ENCODE measurements around the gene ABCC5.

Gene ABCC5

DNA sequence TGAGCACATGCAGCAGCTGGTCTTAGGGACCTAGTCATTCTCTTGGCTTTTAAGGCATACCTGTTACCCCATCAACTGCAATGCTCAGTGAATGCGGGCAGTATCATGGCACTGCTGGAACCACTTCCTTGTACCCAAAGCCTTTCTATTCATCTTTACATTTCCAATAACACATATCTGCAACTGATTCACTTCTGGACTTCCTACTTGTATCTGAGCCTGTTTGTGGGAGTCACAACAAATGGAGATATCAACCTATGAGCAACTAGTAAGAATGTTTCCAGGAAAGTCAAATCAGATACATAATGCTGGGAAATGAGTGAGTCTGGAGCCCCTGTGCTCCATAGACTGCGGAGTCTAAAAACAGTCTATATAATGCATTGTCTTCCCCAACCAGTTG, 71.6 kb downstream of the ABCC5 start:
- H3K36me3 ChIP-seq (ENCODE audit: control insufficient read depth, insufficient read depth, low read length): peaks cover 86% of the 10 kb centered on the region
- 100% methylated on average over 1 to 2 of the region's 2 CpGs for WGBS, 2 experiments (ENCODE audit: insufficient coverage in 2 of 2)
- H3K4me3 ChIP-seq (ENCODE audit: extremely low read depth, insufficient read depth, low read length, poor library complexity, severe bottlenecking): no peak overlapping the region

DNA sequence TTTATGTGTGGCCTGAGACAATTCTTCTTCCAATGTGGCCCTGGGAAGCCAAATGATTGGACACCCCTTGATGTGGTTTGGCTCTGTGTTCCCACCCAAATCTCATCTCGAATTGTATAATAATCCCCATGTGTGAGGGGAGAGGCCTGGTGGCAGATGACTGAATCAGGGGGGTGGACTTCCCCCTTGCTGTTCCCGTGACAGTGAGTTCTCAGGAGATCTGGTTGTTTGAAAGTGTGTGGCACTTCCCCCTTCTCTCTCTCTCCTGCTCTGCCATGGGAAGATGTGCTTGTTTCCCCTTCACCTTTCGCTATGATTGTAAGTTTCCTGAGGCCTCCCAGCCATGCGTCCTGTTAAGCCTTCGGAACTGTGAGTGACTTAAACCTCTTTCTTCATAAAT, 72.9 kb downstream of the ABCC5 start:
- WGBS, 2 experiments (ENCODE audit: insufficient coverage in 2 of 2): 97 to 100% methylated on average over 1 to 3 of the region's 5 CpGs
- H3K36me3 ChIP-seq (ENCODE audit: control insufficient read depth, insufficient read depth, low read length): peaks cover 89% of the 10 kb centered on the region

More for the DNA sequence above, 71.6 kb downstream of the ABCC5 start:
- Histone ChIP-seq H3K9me3 (ENCODE audit: control insufficient read depth, low read length) (no peaks in the 10 kb centered on the region), H3K27ac (ENCODE audit: low read depth, low read length, severe bottlenecking) (no peak overlapping the region), H3K4me1 (ENCODE audit: control insufficient read depth, insufficient read depth, low read length, poor library complexity, severe bottlenecking) (no peaks in the 10 kb centered on the region)

DNA sequence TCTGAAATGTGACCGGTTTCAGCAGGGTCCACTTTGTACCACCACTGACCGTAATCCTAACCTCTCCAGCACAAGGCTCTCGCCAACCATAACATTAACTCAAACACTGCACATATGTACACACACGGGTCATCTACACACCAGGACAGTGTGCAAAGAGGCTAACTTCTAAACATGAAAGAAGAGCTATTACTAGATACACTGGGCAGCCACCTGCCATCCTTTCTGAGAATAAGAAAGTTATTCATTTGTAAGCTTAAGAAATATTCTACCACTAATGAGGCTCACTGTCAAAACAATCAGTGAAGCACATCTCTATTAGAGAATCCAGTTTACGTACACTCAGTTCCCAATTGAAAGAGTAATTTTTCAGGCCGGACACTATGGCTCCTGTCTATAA, 73.9 kb downstream of the ABCC5 start:
- H3K9me3 ChIP-seq (ENCODE audit: control insufficient read depth, low read length): no peaks in the 10 kb centered on the region
- WGBS, 2 experiments (ENCODE audit: insufficient coverage in 2 of 2): 87 to 92% methylated on average over 2 to 5 of the region's 6 CpGs
- no peak overlapping the region for H3K27ac ChIP-seq (ENCODE audit: low read depth, low read length, severe bottlenecking)
- no peak overlapping the region for H3K4me3 ChIP-seq (ENCODE audit: extremely low read depth, insufficient read depth, low read length, poor library complexity, severe bottlenecking)
- peaks cover 88% of the 10 kb centered on the region for H3K36me3 ChIP-seq (ENCODE audit: control insufficient read depth, insufficient read depth, low read length)
- no peaks in the 10 kb centered on the region for H3K4me1 ChIP-seq (ENCODE audit: control insufficient read depth, insufficient read depth, low read length, poor library complexity, severe bottlenecking)

More for the DNA sequence above, 72.9 kb downstream of the ABCC5 start:
- no peaks in the 10 kb centered on the region for H3K9me3 ChIP-seq (ENCODE audit: control insufficient read depth, low read length)
- no peak overlapping the region for H3K27ac ChIP-seq (ENCODE audit: low read depth, low read length, severe bottlenecking)
- H3K4me1 ChIP-seq (ENCODE audit: control insufficient read depth, insufficient read depth, low read length, poor library complexity, severe bottlenecking): no peaks in the 10 kb centered on the region
- H3K4me3 ChIP-seq (ENCODE audit: extremely low read depth, insufficient read depth, low read length, poor library complexity, severe bottlenecking): no peak overlapping the region

DNA sequence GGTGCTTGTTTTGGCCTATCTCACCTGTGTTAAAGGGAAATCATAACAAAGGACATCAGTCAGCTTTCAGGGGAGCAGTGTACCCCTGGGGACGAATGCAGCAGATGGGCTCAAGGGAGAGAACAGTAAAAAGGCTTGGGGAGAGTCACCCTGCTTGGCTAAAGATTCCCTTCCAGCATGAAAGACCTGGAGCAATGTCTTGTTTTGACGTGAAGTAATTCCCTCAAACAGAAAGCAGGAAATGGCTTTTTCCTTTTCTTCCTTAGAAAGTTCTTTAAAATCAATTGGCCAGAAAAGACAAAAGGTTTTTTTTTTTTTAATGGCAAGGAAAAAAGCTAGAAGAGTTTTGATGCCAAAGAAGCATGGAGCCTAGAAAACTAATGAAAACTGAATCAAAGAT, 76.5 kb downstream of the ABCC5 start:
- no peak overlapping the region for H3K4me3 ChIP-seq (ENCODE audit: extremely low read depth, insufficient read depth, low read length, poor library complexity, severe bottlenecking)
- peaks cover 90% of the 10 kb centered on the region for H3K36me3 ChIP-seq (ENCODE audit: control insufficient read depth, insufficient read depth, low read length)
- 80 to 93% methylated on average over 1 to 2 of the region's 2 CpGs for WGBS, 2 experiments (ENCODE audit: insufficient coverage in 2 of 2)
- H3K4me1 ChIP-seq (ENCODE audit: control insufficient read depth, insufficient read depth, low read length, poor library complexity, severe bottlenecking): no peaks in the 10 kb centered on the region
- H3K27ac ChIP-seq (ENCODE audit: low read depth, low read length, severe bottlenecking): no peak overlapping the region
- no peaks in the 10 kb centered on the region for H3K9me3 ChIP-seq (ENCODE audit: control insufficient read depth, low read length)

DNA sequence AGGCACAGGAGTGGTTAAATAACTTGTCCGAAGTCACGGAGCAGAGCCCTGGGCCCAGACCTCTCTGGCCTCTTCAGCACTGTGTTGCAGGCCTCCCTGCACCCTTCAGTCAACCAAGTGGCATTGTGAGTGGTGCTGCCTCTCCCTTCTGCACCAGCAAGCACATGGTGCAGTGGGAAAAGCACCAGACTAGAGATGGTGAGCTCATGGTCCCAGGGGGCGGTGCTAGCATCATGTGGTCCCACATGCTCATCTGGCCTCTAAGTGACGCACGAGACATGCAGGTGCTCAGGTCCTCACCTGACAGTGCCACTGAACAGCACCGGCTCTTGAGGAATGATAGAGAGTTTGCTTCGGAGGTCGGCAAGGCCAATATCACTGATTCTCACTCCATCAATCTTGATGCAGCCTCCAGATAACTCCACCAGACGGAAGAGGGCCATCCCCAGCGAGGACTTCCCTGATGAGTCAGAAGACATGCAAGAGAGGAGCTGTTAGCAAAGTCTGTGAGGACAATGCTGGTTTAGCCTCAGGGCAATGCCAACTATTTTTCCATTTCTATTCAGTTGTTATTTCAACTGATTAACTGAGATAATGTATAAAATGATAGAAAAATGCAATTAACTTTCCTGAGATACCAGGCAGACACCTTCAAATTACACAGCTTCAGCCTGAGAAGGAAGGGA, 79.9 kb downstream of the ABCC5 start:
- 88 to 93% methylated on average over 6 to 7 of the region's 10 CpGs for WGBS, 2 experiments (ENCODE audit: insufficient coverage in 2 of 2)
- Histone ChIP-seq H3K4me1 (ENCODE audit: control insufficient read depth, insufficient read depth, low read length, poor library complexity, severe bottlenecking) (no peaks in the 10 kb centered on the region), H3K9me3 (ENCODE audit: control insufficient read depth, low read length) (no peaks in the 10 kb centered on the region), H3K4me3 (ENCODE audit: extremely low read depth, insufficient read depth, low read length, poor library complexity, severe bottlenecking) (no peak overlapping the region), H3K27ac (ENCODE audit: low read depth, low read length, severe bottlenecking) (no peak overlapping the region), H3K36me3 (ENCODE audit: control insufficient read depth, insufficient read depth, low read length) (peaks cover 76% of the 10 kb centered on the region)

DNA sequence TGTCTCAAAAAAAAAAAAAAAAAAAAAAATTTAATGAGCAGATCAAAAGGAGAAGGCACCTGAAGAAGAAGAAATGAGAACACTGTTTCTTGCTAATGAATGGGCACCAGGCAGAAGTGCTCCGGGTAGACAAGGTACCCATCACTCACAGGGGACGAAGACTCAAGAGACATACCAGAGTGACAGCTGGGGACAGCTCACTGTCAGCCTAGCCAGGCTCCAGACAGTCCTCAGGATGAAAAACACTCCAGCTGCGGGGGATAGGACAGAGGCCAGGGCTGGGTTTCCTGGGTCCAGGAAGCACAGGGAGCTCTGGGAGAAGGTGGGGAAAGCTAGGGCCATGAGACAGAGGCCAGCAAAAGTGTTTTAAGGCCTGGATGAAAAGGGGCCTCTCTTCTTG, 84.5 kb downstream of the ABCC5 start:
- Histone ChIP-seq H3K4me3 (ENCODE audit: extremely low read depth, insufficient read depth, low read length, poor library complexity, severe bottlenecking) (no peak overlapping the region), H3K9me3 (ENCODE audit: control insufficient read depth, low read length) (no peaks in the 10 kb centered on the region), H3K36me3 (ENCODE audit: control insufficient read depth, insufficient read depth, low read length) (peaks cover 60% of the 10 kb centered on the region), H3K4me1 (ENCODE audit: control insufficient read depth, insufficient read depth, low read length, poor library complexity, severe bottlenecking) (no peaks in the 10 kb centered on the region), H3K27ac (ENCODE audit: low read depth, low read length, severe bottlenecking) (no peak overlapping the region)
- 87 to 88% methylated on average over 2 to 3 of the region's 3 CpGs for WGBS, 2 experiments (ENCODE audit: insufficient coverage in 2 of 2)

DNA sequence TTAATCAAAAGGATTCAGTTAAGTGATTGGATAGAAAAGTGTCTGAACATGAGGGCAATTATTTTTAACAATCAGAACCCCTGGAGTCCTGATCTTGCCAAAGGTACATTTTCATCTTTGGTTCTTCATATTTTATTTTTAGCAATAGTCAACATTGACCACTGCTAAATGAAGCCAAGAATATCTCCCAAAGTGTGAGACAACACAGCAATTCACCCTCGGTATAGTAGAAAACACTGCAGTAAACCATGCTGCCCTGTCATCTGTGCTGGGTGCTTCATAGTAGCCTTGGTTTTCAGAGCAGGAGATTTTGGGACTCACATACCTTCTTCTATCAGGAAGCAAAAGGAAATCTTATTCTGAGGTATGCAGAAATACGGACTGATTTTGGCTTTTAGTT, 85.8 kb downstream of the ABCC5 start:
- no peaks in the 10 kb centered on the region for H3K9me3 ChIP-seq (ENCODE audit: control insufficient read depth, low read length)
- H3K36me3 ChIP-seq (ENCODE audit: control insufficient read depth, insufficient read depth, low read length): peaks cover 59% of the 10 kb centered on the region
- no peaks in the 10 kb centered on the region for H3K4me1 ChIP-seq (ENCODE audit: control insufficient read depth, insufficient read depth, low read length, poor library complexity, severe bottlenecking)
- no peak overlapping the region for H3K27ac ChIP-seq (ENCODE audit: low read depth, low read length, severe bottlenecking)
- no peak overlapping the region for H3K4me3 ChIP-seq (ENCODE audit: extremely low read depth, insufficient read depth, low read length, poor library complexity, severe bottlenecking)
- 100% methylated on average over 1 of the region's 2 CpGs for WGBS, 2 experiments (ENCODE audit: insufficient coverage in 2 of 2)

DNA sequence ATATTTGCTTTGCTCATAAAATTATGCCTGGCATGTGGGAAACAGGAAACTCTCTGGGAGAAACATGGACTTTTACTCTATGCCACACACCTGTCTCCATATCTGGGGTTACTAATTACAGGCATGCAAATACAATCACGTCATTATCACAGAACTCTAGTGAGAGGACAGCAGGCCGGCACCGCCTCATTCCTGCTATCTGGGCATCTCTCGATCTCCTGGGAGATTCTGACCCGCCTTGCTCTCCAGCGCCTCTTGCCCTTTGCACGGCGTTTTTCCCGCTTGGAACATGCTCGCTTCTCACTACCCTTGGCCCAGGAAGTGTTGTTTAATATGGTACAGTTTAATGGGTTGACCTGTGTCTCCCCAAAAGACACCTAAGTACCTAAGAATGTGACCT, 87.6 kb downstream of the ABCC5 start:
- no peaks in the 10 kb centered on the region for H3K9me3 ChIP-seq (ENCODE audit: control insufficient read depth, low read length)
- no peak overlapping the region for H3K27ac ChIP-seq (ENCODE audit: low read depth, low read length, severe bottlenecking)
- no peak overlapping the region for H3K4me3 ChIP-seq (ENCODE audit: extremely low read depth, insufficient read depth, low read length, poor library complexity, severe bottlenecking)
- WGBS, 2 experiments (ENCODE audit: insufficient coverage in 2 of 2): 79 to 92% methylated on average over 5 to 9 of the region's 10 CpGs
- H3K36me3 ChIP-seq (ENCODE audit: control insufficient read depth, insufficient read depth, low read length): peaks cover 57% of the 10 kb centered on the region
- H3K4me1 ChIP-seq (ENCODE audit: control insufficient read depth, insufficient read depth, low read length, poor library complexity, severe bottlenecking): no peaks in the 10 kb centered on the region

DNA sequence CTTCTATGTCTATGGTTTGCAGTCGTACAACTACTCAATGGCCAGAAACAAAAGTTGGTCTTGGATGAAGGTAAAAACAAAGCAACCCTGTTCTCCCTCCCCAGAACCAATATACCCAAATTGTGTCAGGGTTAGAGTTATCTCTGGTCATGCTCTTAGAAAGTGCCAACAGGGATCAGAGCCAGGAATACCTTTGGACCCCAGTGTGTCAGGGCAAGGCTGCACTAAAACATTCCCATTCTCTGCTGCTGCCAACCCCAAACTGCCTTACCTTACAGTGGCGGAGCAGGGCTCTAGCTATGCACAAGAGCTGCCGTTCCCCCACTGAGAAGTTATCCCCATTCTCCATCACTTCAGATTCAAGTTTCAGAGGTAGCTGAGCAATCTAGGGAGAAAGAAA, 90.6 kb downstream of the ABCC5 start:
- H3K4me3 ChIP-seq (ENCODE audit: extremely low read depth, insufficient read depth, low read length, poor library complexity, severe bottlenecking): no peak overlapping the region
- peaks cover 66% of the 10 kb centered on the region for H3K36me3 ChIP-seq (ENCODE audit: control insufficient read depth, insufficient read depth, low read length)
- H3K27ac ChIP-seq (ENCODE audit: low read depth, low read length, severe bottlenecking): no peak overlapping the region
- no peaks in the 10 kb centered on the region for H3K4me1 ChIP-seq (ENCODE audit: control insufficient read depth, insufficient read depth, low read length, poor library complexity, severe bottlenecking)
- no peaks in the 10 kb centered on the region for H3K9me3 ChIP-seq (ENCODE audit: control insufficient read depth, low read length)
- 100% methylated on average over 1 of the region's 3 CpGs; no CpG with 5 or more reads in 1 of the 2 experiments for WGBS, 2 experiments (ENCODE audit: insufficient coverage in 2 of 2)

DNA sequence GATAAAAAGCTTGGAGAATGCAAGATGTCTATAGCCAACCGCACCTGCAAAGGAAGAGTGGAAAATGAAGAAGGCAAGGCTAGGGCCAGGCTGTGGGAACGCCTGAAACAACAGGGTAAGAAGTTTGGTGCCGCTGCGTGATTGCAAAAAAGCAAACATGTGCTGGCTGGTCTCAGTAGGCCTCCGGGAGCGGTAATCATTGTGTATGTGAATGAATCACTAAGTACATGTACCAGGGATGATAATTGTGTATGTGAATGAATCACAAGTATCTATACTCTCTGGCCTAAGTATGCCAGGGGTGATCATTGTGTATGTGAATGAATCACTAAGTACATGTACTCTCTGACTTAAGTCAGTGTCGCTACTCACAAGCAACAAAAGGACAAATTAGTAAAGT, 92.7 kb downstream of the ABCC5 start:
- no peaks in the 10 kb centered on the region for H3K9me3 ChIP-seq (ENCODE audit: control insufficient read depth, low read length)
- no peak overlapping the region for H3K4me3 ChIP-seq (ENCODE audit: extremely low read depth, insufficient read depth, low read length, poor library complexity, severe bottlenecking)
- no peaks in the 10 kb centered on the region for H3K4me1 ChIP-seq (ENCODE audit: control insufficient read depth, insufficient read depth, low read length, poor library complexity, severe bottlenecking)
- 91 to 95% methylated on average over 6 to 7 of the region's 7 CpGs for WGBS, 2 experiments (ENCODE audit: insufficient coverage in 2 of 2)
- no peak overlapping the region for H3K27ac ChIP-seq (ENCODE audit: low read depth, low read length, severe bottlenecking)
- peaks cover 74% of the 10 kb centered on the region for H3K36me3 ChIP-seq (ENCODE audit: control insufficient read depth, insufficient read depth, low read length)

DNA sequence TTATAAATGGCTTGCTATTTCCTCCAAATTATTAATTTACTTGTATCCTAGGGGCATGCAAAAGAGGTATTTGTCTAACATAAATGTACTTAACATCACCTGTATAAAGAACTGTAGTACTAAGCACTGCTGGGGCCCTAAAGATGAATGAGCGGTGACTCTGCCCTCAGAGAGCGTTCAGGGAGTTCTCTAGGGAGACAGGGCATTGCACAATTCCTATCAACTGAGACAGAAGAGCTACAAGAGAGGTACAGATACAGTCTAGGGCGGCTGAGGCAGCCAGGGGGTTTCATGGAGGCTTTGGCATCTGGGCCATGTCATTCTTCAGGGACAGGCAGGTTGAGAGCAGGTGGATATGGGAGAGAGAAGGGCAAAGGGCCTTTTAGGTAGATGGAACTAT, 93.1 kb downstream of the ABCC5 start:
- WGBS, 2 experiments (ENCODE audit: insufficient coverage in 2 of 2): 97 to 100% methylated on average over 1 to 3 of the region's 3 CpGs
- Histone ChIP-seq H3K36me3 (ENCODE audit: control insufficient read depth, insufficient read depth, low read length) (peaks cover 78% of the 10 kb centered on the region), H3K4me3 (ENCODE audit: extremely low read depth, insufficient read depth, low read length, poor library complexity, severe bottlenecking) (no peak overlapping the region), H3K27ac (ENCODE audit: low read depth, low read length, severe bottlenecking) (no peak overlapping the region), H3K4me1 (ENCODE audit: control insufficient read depth, insufficient read depth, low read length, poor library complexity, severe bottlenecking) (no peaks in the 10 kb centered on the region), H3K9me3 (ENCODE audit: control insufficient read depth, low read length) (no peaks in the 10 kb centered on the region)

All from mesodermal cell (in vitro differentiated cells).